ENCODE data around the gene PRKN.

- TF ChIP-seq CTCF (IDR thresholded peaks at IDR 0.05; ENCODE audit: insufficient read depth, low read depth, low read length) (no peak), EZH2 (IDR thresholded peaks at IDR 0.05; ENCODE audit: insufficient read depth, low read length) (no peak)
Measured at GRCh38 chr6:162270966-162271365, 456.6 kb downstream of the PRKN start.
